NCI-H2107 (cell line): ENCODE results near the gene C3orf52.

ENCODE experiments used
- DNase-seq: peaks from one replicate; lab custom pipeline; 2025; lab: John Stamatoyannopoulos, UW

Gene C3orf52

DNA sequence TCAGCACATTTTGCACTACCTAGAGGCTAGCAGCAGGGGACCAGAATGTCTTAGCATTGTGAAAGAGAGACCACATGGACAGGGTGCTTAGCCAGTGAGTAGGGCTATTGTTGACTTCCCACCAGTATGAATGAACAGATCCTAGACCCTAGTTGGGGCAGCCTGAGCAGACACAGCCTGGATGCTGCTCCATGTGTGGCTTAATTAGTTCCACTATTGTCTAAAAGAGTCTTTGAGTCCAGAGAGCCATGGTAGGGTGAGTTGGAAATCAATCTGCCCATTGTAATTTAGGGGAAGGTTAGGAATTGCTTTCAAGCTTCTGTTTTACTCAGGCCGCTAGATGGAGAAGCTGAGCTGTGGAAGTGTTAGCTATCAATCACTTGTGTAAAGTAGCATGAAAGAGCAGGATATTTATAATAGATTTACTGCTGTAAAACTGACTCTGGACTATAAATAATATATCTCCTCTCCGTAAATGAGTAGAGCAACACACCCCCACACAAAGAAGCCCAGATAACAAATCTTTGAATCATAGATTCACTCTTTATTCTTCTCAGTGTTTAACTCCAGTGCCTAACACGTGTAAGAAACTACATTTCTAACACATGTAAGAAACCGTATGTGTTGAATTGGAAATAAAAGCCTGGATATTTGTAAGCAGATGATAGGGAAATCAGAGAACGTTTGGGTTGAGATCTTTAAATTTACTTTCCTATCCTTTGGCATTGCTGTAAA is 50.9 kb downstream of the C3orf52 start:
- no peak for DNase-seq

DNA sequence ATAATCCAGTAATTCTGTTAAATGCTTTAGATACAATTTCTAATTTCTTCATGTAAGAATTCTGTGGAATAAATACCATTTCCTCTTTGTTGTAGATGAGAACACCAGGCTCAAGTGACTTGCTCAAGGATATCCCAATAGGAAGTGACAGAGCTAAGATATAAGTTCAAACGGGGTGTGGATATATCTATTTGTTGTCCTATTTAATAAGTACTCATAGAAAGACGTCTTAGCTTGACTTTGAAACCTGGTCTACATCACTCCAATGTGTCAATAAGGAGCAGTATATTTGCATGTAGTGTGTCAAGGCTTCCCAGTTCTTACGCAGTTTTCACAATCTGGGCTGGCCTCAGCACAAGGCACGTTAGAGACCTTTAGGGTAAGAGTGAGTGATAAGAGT is 51.6 kb downstream of the C3orf52 start:
- no peak for DNase-seq

DNA sequence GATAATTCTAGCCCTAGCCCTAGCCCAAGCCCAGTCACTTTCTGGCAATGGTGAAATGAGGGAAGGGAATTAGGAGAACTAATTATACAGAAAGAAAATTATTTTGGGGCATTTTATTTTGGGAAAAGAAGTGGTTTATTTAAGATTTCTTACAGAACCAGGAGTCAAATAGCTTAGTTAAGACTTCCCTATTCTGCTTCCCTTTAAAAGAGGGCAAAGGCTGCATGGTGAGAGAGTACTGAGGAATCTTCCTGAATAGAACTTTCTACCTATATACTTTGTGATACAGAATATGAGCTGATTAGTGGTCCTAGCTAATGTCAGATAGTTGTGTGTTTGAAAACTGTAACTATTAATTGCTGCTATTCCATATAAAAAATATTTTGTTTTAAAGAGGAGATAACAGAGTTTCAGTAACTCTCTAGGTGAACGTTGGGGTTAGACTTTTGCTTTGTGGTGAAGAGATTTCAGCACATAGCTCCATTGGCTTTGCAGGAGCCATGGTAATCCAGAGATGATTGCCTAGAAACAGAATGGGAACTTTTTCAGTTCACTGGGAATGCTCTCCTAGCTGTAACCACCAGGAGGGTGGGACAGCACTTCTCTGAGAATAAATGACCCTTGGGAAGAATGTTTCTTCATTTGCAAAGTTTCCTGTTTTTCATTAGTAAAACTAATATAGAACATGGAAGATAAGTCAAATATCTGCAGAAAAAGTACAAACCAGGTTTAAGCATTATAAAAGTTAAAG is 52.2 kb downstream of the C3orf52 start:
- no peak for DNase-seq

DNA sequence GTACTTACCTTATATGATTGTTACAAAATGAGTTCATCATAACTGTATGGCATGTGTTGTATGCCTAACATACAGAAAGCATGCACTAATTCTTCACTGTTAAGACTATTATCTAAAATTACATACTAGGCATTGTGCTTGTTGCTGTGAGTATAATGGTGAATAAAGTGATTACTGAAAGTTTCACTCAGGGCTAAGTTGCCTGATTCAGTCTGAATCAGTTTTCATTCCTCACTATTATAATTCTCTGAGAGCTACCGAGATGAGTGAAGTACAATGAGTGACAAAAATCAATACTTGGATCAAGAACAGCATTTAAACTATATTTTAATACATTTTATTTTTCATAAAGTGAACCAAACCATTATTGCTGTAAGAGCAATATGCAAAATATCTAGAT is 54.4 kb downstream of the C3orf52 start:
- no peak for DNase-seq

DNA sequence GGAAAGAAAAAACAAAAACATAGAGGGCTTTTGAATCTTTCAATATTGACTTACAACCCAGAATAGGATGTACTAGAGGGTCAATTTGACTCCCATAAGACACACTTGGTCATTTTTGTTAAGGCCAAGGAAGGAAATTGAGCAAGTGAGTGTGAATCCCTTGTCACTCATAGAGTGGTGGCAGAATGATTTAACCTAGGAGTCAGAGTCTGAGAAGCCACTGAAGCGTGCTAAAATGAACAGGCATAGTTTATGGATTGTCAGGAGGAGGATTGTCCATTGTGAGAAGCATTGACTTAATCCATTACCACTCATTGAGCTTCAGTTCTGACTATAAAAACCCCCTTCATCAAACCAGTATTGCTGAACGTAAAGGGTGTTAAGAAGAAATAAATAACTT is 55.1 kb downstream of the C3orf52 start:
- DNase-seq, result no peak

DNA sequence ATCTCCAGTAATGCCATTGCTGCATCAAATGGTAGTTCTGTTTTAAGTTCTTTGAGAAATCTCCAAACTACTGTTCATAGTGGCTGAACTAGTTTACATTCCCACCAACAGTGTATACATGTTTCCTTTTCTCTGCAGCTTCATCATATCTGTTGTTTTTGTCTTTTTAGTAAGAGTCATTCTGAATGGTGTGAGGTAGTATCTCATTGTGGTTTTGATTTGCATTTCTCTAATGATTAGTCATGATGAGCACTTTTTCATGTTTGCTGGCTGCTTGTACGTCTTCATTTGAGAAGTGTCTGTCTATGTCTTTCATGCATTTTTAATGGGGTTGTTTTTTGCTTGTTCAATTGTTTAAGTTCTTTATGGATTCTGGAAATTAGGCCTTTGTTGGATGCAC is 57.1 kb downstream of the C3orf52 start:
- no peak for DNase-seq

DNA sequence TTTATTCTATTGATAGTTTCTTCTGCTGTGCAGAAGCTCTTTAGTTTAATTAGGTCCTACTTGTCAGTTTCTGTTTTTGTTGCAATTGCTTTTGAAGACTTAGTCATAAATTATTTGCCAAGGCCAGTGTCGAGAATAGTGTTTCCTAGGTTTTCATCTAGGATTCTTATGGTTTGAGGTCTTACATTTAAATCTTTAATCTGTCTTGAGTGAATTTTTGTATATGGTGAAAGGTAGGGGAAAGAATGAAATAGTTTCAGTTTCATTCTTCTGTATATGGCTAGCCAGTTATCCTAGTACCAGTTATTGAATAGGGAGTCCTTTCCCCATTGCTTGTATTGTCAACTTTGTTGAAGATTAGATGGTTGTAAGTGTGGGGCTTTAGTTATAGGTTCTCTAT is 57.5 kb downstream of the C3orf52 start:
- DNase-seq, result no peak

DNA sequence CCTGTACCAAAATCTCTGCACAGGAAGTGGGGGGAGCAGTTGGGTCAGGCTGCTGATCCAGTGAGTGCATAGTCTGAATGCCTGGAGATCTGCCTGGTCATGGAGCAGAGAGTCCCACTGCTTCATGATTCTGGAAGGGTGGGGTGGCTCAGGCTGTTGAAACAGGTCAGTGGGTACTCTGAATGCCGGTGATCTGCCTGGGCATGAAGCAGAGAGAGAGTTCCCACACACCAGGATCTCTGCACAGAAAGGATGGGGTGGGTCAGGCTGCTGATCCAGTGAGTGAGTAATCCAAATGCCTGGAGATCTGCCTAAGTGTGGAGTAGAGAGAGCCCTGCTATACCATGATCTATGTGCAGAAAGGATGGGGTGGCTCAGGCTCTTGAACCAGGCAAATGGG is 62.9 kb downstream of the C3orf52 start:
- no peak for DNase-seq

DNA sequence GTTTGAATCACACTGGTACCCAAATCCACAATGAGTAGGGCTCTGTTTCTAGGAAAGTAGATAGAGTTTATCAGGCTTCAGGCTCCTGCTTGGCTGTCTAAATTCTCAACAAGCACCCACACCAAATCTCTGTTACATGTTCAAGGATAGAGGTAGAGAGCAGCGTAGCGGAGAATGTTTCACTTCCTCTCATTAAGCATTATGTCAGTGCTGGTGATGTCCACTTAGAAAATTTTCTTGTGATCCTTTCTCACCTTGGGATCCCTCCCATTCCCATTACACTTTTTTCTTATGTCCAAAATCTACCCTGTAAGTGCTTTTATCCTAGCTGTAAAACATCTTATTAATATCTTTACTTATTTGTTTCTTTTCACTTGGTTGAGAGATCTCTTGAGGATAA is 81.6 kb downstream of the C3orf52 start:
- DNase-seq, result no peak
